GM13977 (cell line): ENCODE data around the gene SPRING1.
"Not testable (repeated sequence)": the region's sequence is repeated elsewhere in the genome, so short reads cannot be mapped to it uniquely, and the experiment has no call there.

Source experiments
- DNase-seq: peaks from one replicate; pipeline ENCODE4 v3.0.0; 2012; ENCODE audit warnings: low spot score
- in situ Hi-C: fragments of 300-500 bp; cut with MboI; formaldehyde crosslinking; loops from one replicate; pipeline ENCODE4 v1.12.0; 2022; ENCODE audit warnings: low sequenced_read_pairs, low pct_unique_long_range_greater_than_20kb, mixed read lengths, inconsistent platforms; ENCODE audit not compliant: unreplicated experiment
- TF ChIP-seq, protein P1 (sequence below): IDR thresholded peaks from 2 replicates; pipeline ENCODE4 v1.5.1; 2012; ENCODE audit warnings: mild to moderate bottlenecking, control low read depth; ENCODE audit not compliant: insufficient read depth; ENCODE audit errors: extremely low read depth, missing control alignments

SPRING1 gene

DNA sequence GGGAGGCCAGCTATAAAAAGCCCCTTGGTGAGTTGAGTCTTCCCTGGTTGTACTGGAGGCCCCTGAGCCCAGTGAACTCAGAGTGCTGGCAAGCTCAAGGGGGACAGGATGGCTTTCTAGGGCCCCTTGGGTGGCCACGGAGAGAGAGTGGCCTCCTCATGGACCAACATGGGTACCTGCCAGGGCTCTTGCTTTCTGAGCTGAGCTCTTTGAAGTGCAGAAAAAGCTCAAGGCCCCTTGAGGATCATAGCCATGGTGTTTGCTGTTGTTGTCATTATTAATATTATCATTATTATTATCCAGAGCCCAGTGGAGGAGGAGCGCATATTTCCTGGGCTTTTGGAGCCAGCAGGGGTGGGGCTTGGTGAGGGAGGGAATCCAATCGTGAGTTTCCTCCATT is 6.9 kb upstream of the SPRING1 start:
- TF ChIP-seq, protein P1, sequence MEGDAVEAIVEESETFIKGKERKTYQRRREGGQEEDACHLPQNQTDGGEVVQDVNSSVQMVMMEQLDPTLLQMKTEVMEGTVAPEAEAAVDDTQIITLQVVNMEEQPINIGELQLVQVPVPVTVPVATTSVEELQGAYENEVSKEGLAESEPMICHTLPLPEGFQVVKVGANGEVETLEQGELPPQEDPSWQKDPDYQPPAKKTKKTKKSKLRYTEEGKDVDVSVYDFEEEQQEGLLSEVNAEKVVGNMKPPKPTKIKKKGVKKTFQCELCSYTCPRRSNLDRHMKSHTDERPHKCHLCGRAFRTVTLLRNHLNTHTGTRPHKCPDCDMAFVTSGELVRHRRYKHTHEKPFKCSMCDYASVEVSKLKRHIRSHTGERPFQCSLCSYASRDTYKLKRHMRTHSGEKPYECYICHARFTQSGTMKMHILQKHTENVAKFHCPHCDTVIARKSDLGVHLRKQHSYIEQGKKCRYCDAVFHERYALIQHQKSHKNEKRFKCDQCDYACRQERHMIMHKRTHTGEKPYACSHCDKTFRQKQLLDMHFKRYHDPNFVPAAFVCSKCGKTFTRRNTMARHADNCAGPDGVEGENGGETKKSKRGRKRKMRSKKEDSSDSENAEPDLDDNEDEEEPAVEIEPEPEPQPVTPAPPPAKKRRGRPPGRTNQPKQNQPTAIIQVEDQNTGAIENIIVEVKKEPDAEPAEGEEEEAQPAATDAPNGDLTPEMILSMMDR = no peak
- in situ Hi-C loops = no loop called here
- no peak for DNase-seq

DNA sequence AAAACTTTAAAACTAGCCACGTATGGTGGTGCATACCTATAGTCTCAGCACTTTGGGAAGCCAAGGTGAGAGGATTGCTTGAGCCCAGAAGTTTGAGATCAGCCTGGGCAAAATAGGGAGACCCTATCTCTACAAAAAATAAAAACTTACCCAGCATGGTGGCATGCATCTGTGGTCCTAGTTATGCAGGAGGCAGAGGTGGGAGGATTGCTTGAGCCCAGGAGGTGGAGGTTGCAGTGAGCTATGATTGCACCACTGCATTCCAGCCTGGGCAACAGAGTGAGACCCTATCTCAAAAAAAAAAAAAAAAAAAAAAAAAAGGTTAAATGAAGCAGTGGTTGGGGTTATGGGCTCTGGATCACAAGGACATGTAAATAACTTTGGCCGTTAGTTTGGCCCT is 4.9 kb upstream of the SPRING1 start:
- DNase-seq, in situ Hi-C loops: not testable (repeated sequence)

DNA sequence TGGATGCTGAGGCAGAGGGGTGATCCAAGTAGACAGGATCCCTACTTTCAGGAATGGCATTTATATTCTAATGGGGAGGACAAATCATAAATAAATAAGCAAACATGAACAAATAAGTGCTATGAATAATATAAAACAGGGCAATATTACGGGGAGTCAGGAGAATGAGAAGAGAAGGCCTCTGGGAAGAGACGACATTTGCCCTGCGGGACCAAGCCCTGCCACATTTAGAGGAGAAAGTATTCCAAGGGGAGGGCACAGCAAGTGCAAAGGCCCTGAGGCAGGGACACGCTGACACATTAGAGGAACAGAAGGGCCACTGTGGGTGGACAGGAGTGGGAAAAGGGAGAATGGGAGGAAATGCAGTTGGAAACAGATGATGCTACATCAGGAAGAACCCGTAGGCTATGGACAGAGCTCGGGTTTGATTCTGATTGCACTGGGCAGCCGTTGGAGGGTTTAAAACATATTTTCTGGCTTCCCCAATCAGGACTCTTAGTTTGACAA is 1.6 kb upstream of the SPRING1 start:
- in situ Hi-C loops = no loop called here
- DNase-seq = no peak
- TF ChIP-seq, protein P1 = no peak

DNA sequence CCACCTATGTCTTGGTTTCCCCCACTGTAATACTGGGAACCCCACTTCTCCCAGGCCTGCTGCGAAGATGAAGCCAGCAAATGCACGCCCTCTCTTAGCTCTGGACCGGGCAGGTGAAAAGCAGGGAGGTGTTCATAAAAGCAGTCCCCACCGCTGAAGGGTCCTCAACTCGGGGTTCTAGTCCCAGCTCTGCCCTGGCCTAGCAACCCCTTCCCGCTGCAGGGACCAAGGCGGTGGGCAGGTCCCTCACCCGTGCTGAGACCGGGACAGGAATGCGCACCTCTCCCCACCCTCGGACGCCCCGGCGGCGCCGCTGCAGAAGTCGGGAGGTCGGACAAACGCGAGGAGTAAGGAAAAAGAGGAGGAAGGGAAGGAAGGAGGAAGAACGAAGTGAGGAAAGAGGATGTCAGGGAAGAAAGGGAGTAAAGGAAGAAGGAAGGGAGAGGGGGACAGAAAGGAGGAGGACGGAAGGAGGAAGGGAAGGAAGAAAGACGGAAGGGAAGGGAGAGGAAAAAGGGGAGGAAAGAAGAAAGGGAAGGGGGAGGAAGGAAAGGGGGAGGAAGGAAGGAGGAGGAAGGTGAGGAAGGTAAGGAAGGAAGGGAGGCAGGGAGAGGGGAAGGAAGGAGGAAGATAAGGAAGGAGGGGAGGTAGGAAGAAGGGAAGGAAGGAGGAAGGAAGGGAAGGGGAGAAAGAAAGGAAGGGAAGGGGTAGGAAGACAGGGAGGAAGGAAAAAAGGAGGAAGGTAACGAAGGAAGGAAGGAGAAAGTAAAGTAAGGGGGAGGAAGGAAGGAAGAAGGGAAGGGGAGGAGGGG is 701 bp downstream of the SPRING1 start:
- TF ChIP-seq, protein P1 = no peak
- in situ Hi-C loops = no loop called here
- DNase-seq = peak; percentile 26

DNA sequence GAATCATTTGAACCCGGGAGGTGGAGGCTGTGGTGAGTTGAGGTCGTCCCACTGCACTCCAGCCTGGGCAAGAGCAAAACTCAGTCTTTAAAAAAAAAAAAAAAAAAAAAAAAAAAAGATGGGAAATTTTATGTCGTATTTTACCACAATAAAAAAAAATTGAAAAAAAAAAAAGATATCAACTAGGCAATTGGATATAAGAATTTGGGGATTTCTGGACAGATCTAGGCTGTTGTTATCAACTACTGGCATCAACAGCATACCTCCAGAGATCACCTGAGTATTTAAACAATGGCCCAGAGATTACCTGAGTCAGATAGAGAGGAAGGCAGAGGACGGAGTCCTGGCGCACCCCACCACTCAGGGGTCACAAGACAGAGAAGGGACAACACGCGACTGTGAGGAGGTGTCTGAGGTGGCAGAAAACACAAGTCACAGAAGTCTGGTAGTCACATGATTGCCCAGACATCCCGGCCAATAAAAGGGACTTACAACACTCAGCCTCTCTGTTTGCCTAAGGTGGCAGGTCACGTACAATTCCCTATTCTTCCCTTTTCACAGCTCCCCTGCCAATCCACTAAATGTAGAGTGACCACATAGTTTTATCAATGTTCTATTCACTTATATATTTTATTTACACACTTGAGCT is 1.8 kb downstream of the SPRING1 start:
- TF ChIP-seq, protein P1 = no peak
- in situ Hi-C loops = no loop called here
- DNase-seq = no peak

DNA sequence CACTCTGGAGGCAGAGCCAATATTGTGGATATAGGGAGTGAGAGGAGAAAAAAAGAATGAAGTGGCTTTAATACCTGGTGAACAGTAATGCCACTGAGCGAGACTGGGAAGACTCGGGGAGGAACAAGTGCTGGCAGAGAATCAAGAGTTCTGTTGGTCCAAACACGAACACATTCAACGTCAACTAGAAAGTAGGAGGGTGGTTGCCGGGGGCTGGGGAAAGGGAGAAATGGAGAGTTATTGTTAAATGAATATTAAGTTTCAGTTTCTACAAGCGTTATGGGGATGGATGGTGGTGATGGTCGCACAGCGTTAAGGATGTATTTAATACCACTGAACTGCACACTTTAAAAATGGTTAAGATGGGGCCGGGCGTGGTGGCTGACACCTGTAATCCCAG is 2.8 kb downstream of the SPRING1 start:
- DNase-seq = no peak
- in situ Hi-C loops = no loop called here
- TF ChIP-seq, protein P1 = no peak

DNA sequence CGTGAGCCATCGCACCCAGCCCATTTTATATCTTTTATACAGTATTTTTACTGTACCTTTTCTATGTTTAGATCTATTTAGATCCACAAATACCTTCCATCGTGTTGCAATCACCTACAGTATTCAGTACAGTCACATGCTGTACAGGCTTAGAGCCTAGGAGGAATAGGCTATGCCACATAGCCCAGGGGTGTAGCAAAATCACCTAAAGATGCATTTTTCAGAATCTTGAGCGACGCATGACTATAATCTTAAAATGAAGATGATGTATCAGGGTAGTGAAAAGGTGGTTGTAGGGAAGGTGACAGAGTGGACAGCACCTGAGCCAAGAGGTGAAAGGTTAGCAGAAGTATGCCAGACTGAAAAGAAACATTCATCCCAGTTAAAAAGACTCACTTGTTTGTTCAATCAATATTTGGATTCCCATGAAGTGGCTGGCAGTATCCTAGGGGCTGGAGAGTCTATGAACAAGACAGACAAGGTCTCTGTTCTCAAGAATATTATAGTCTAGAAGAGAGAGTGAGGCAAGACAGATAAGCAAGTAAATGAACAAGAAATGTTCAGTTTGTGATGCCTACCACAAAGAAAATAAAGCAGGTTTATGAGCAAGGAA is 3.6 kb downstream of the SPRING1 start:
- TF ChIP-seq, protein P1 = no peak
- in situ Hi-C loops = no loop called here

More for the DNA sequence above, 3.6 kb downstream of the SPRING1 start:
- DNase-seq = no peak
